ENCODE results near the gene HSD17B12.

HSD17B12 gene

DNA sequence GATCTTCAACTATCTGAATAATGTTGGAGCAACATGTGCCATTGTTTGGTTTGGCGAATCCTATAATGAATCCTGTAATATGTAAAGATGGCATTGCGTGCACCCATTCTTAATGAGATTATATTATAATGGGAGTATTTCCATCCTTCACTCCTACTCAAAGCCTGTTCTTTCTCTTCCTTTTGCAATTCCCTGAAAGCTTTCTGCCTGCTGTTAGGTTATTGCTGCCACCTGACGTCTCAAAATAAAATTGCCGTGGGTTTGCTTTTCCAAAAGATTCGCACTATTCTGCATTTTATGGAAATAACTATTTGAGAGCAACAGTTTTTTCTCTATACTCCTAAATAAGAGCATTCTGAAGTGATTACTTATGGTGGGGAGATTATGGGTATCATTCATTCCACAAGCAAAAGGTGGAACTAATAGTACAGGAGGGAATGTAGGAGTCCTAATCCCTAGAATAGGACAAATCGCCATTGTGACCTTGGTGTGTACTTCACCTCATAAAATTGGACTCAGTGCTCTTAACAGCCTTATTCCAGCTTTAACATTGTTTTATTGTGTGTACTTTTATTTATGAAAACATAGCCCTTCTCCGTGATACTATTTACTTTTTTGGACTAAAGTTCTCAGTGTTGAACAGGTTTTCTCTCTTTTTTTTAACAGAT lies 130.5 kb downstream of the HSD17B12 start:
- Histone ChIP-seq H3K27ac (no peak overlapping the region), H3K4me3 (no peak overlapping the region)
- no peak for DNase-seq (ENCODE audit: low spot score)
- TF ChIP-seq, protein P1, sequence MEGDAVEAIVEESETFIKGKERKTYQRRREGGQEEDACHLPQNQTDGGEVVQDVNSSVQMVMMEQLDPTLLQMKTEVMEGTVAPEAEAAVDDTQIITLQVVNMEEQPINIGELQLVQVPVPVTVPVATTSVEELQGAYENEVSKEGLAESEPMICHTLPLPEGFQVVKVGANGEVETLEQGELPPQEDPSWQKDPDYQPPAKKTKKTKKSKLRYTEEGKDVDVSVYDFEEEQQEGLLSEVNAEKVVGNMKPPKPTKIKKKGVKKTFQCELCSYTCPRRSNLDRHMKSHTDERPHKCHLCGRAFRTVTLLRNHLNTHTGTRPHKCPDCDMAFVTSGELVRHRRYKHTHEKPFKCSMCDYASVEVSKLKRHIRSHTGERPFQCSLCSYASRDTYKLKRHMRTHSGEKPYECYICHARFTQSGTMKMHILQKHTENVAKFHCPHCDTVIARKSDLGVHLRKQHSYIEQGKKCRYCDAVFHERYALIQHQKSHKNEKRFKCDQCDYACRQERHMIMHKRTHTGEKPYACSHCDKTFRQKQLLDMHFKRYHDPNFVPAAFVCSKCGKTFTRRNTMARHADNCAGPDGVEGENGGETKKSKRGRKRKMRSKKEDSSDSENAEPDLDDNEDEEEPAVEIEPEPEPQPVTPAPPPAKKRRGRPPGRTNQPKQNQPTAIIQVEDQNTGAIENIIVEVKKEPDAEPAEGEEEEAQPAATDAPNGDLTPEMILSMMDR (IDR thresholded peaks at IDR 0.05), result peak; percentile 38

DNA sequence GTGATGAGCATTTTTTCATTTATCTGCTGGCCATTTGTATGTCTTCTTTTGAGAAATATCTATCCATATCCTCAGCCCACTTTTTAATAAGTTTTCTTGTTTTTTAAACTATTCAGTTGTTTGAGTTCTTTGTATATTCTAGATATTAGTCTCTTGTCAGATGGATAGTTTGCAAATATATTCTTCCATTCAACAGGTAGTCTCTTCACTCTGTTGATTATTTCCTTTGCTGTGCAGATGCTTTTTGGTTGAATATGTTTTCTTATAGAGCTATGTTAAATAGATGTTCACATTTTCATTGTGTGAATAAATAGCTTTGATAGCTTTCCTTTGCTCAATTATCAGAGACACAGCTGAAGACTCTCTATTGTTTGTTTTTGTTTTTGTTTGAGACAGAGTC lies 131.9 kb downstream of the HSD17B12 start:
- no peak for DNase-seq (ENCODE audit: low spot score)
- TF ChIP-seq, protein P1 (IDR thresholded peaks at IDR 0.05), result no peak
- H3K27ac ChIP-seq, result no peak overlapping the region
- no peak overlapping the region for H3K4me3 ChIP-seq

DNA sequence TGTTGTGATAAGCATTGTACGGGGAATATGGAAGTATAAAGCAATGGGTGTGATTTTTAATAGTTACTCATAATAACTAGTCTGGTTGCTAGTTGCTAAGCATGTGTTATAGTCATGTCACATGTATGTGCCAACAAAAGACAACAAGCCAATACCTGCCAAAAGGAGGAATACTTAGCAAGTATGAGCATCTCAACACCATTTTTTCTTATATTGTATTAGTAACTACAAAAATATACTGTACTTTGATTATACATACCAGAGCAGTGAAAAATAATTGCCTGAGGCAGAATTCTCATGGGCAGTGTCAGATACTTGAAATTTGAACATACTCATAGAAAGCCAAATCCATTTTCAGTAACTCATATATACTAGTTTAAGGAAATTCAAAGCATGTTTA lies 137.7 kb downstream of the HSD17B12 start:
- no peak for DNase-seq (ENCODE audit: low spot score)
- Histone ChIP-seq H3K27ac (no peak overlapping the region), H3K4me3 (no peak overlapping the region)
- TF ChIP-seq, protein P1 (IDR thresholded peaks at IDR 0.05), result no peak

DNA sequence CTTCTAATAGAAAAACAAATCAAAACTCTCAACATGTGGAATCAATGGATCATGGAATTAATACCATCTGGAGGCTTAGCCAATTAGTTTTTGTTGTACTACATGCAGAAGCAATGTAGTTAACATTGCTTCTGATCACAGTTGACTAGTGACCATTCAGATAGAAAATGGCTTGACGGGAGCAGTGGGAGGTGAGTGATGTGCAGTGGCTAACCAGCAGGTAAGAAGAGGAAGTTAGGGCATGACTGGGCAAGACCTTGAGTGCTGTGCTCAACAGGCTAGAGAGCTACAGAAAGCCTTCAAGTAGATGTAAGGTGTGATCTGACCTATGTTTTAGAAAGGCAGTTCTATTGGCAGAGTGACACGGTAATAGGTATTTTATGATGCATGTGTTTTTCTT lies 139.4 kb downstream of the HSD17B12 start:
- TF ChIP-seq, protein P1 (IDR thresholded peaks at IDR 0.05), result no peak
- H3K27ac ChIP-seq, result no peak overlapping the region
- no peak for DNase-seq (ENCODE audit: low spot score)
- no peak overlapping the region for H3K4me3 ChIP-seq

DNA sequence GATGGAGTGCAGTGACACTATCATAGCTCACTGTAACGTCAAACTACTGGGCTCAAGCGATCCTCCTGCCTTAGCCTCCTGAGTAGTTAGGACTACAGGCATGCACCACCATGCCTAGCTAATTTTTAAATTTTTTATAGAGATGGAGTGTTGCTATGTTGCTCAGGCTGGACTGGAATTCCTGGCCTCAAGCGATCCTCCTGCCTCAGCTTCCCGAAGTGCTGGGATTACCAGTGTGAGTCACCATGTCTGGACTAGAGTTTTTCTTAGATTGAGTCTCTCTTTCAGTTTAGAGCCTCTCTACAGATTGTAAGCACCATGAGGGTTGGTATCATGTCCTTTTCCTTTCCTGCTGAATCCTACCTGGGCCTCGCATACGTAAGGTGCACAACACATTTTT lies 142.8 kb downstream of the HSD17B12 start:
- DNase-seq (ENCODE audit: low spot score), result no peak
- Histone ChIP-seq H3K4me3 (no peak overlapping the region), H3K27ac (no peak overlapping the region)
- TF ChIP-seq, protein P1 (IDR thresholded peaks at IDR 0.05), result no peak

DNA sequence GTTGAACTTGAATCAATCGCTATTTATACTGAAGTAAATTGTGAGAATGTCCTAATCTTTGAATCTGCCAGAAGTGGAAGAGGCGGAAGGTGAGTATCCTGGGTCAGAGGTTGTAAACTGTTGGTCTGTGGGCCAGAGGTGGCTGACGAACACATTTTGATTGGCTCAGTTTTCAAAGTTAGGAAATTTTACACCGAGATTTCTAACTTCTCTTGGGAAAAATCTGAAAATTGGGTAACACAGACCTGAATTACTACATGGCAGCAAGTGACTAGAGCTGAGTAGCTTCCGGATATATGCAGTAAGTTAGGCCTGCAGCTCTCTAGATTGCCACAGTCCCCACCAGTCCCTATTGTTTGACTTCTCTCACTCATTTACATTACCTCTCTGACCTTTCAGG lies 143.3 kb downstream of the HSD17B12 start:
- Histone ChIP-seq H3K27ac (no peak overlapping the region), H3K4me3 (no peak overlapping the region)
- DNase-seq (ENCODE audit: low spot score), result no peak
- TF ChIP-seq, protein P1 (IDR thresholded peaks at IDR 0.05), result no peak

DNA sequence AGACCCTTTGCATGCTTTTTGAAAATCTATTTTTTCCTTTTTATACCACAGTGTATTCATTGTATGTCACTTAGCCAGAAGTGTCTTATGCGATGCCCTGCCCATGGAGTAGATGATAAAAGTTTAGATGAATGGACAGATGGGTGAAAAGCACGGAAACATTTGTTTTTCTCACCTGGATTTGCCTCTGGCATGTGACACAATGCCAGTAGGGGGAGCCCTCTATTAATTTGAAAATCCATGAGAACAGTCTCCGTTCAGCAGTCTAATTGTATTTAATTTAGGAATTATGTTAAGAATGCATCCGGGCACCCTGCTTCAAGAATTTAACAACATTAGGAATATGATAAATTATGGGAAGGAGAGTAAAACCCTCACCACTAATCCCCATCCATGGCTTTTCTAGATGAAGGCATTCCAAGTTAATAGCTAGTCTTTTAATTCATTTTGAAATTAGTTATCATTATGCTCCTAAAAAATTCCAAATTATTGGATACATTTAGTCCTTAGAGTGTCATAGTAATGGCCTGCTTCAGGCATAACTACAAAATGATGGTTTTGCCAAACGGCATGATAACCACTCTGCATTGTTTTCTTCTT lies 144.8 kb downstream of the HSD17B12 start:
- H3K4me3 ChIP-seq, result no peak overlapping the region
- TF ChIP-seq, protein P1 (IDR thresholded peaks at IDR 0.05), result peak; percentile 36
- DNase-seq (ENCODE audit: low spot score), result no peak

More for the DNA sequence above, 144.8 kb downstream of the HSD17B12 start:
- no peak overlapping the region for H3K27ac ChIP-seq

All from coronary artery (tissue), 2 donors.